Measurements from ENCODE around the gene ADCY2.

GRCh38 chr5:7824995-7825394 lies 429.1 kb downstream of the ADCY2 start:
- TF ChIP-seq CTCF (conservative IDR thresholded peaks at IDR 0.05; ENCODE audit: low read length) (no peak), EZH2phosphoT487 (IDR thresholded peaks at IDR 0.05; ENCODE audit: borderline replicate concordance, low read depth, low read length) (no peak)

Measured in OCI-LY7 (cell line).